GM20000 (cell line): ENCODE data around the gene SEMA4D.

Experiments used
- DNase-seq: peaks from one replicate; pipeline ENCODE4 v3.0.0; 2012; ENCODE audit warnings: low spot score
- CTCF ChIP-seq: IDR thresholded peaks from 2 replicates; pipeline ENCODE4 v1.5.1; 2012; ENCODE audit warnings: mild to moderate bottlenecking, control low read depth; ENCODE audit errors: extremely low read depth, missing control alignments

Gene SEMA4D

GRCh38 chr9:89541798-89542197 is 43.9 kb upstream of the SEMA4D start:
- no peak for DNase-seq

GRCh38 chr9:89539374-89539773 is 41.5 kb upstream of the SEMA4D start:
- TF ChIP-seq CTCF: no peak
- no peak for DNase-seq

More at GRCh38 chr9:89541798-89542197, 43.9 kb upstream of the SEMA4D start:
- TF ChIP-seq CTCF: no peak

- DNase-seq: no peak
- TF ChIP-seq CTCF: no peak
Measured at GRCh38 chr9:89538871-89539270, 41.0 kb upstream of the SEMA4D start.

- no peak for TF ChIP-seq CTCF
- DNase-seq: no peak
Measured at GRCh38 chr9:89537166-89537565, 39.3 kb upstream of the SEMA4D start.

- DNase-seq: no peak
- TF ChIP-seq CTCF: no peak
Measured at GRCh38 chr9:89536600-89536999, 38.7 kb upstream of the SEMA4D start.

GRCh38 chr9:89536145-89536574 is 38.2 kb upstream of the SEMA4D start:
- no peak for DNase-seq
- no peak for TF ChIP-seq CTCF

- no peak for DNase-seq
- TF ChIP-seq CTCF: no peak
Measured at GRCh38 chr9:89535461-89535860, 37.5 kb upstream of the SEMA4D start.
